ENCODE data around the gene PARP6. TPM values are rescaled to one million over a fixed set of nuclear protein-coding genes. Genes with fewer than 3 reads are reported as not detected.
A peak's percentile ranks its signal among the peaks of the same experiment; 100 is the strongest.

The PARP6 gene
- total RNA-seq, 3 donors from 2014 or later (not counting 1 experiment from before 2014, with no cell fraction given) = 132 to 135 (median 132) TPM

DNA sequence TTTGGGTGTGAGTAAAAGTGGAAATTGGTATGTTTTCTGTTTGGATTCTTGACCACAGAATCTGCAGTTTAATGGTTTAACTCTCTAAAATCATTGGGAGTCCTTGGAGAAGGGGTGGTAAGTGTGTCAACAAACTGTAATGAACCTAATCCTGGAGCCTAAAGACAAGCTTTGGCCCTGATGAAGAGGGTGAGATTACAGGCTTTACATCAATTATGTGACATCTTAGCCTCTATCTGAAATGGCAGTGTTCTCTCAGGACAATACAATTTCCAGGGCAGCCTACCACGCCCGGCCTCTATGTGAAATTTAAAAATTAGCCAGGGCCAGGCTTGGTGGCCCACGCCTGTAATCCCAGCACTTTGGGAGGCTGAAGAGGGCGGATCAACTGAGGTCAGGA, 37.1 kb downstream of the PARP6 start:
- Histone ChIP-seq H3K4me3 (ENCODE audit: low read length) (no peak overlapping the region), H3K27ac (ENCODE audit: low read length) (no peak overlapping the region), H3K9me3 (ENCODE audit: control insufficient read depth, insufficient read depth, low read length) (no peaks in the 10 kb centered on the region), H3K4me1 (ENCODE audit: control insufficient read depth, insufficient read depth, low read length) (peaks cover 23% of the 10 kb centered on the region), H3K36me3 (ENCODE audit: control insufficient read depth, insufficient read depth, low read length) (peaks cover under 1% of the 10 kb centered on the region), H3K27me3 (ENCODE audit: control insufficient read depth, insufficient read depth, low read length) (no peaks in the 10 kb centered on the region)
- H3K27me3 Mint-ChIP-seq (ENCODE audit: low read depth in 2 of 2) = no peaks in the 10 kb centered on the region
- no peaks in the 10 kb centered on the region for H3K36me3 Mint-ChIP-seq
- ATAC-seq (no peak), DNase-seq (no peak)
- intact Hi-C loops (cut with micrococcal nuclease) = loop anchor here (10.0 kb wide), 1 partner anchor 240 kb away; the partner anchor contains the start of gene ARIH1
- no peak overlapping the region for H3K4me3 Mint-ChIP-seq
- H3K9me3 Mint-ChIP-seq = no peaks in the 10 kb centered on the region
- no peak overlapping the region for H3K27ac Mint-ChIP-seq
- H3K4me1 Mint-ChIP-seq = peaks cover 23 to 36% of the 10 kb centered on the region in 2 donors
- no peak for TF ChIP-seq CTCF (IDR thresholded peaks at IDR 0.05)
- WGBS (ENCODE audit: insufficient coverage) = 97% methylated on average over 4 of the region's 4 CpGs

DNA sequence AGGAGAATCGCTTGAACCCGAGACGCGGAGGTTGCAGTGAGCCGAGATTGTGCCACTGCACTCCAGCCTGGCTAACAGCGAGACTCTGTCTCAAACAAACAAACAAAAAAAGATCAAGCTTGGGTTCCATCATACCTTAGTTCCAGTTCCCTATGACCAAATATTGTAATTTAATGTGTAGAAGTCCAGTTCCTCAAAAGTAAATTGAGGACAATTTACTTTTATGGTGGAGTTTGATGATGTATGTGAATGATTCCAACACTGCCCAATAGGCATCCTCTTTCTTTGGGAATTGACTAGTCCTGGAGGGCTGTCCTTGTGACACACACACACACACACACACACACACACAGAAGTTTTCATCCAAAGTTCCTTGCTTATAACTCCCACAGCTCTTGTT, 38.6 kb downstream of the PARP6 start:
- H3K27ac Mint-ChIP-seq = no peak overlapping the region
- no peaks in the 10 kb centered on the region for H3K36me3 ChIP-seq (ENCODE audit: control insufficient read depth, insufficient read depth, low read length)
- WGBS (ENCODE audit: insufficient coverage) = over 99% methylated on average over 6 of the region's 6 CpGs
- ATAC-seq (no peak), DNase-seq (no peak)
- TF ChIP-seq CTCF (IDR thresholded peaks at IDR 0.05) = no peak
- no peak overlapping the region for H3K27ac ChIP-seq (ENCODE audit: low read length)
- H3K4me1 ChIP-seq (ENCODE audit: control insufficient read depth, insufficient read depth, low read length) = peaks cover 33% of the 10 kb centered on the region
- intact Hi-C loops (cut with micrococcal nuclease) = loop anchor here (10.0 kb wide), 1 partner anchor 241 kb away; the partner anchor contains the start of gene ARIH1
- no peaks in the 10 kb centered on the region for H3K9me3 Mint-ChIP-seq
- peaks cover 33 to 47% of the 10 kb centered on the region in 2 donors for H3K4me1 Mint-ChIP-seq
- H3K9me3 ChIP-seq (ENCODE audit: control insufficient read depth, insufficient read depth, low read length) = no peaks in the 10 kb centered on the region
- H3K36me3 Mint-ChIP-seq = no peaks in the 10 kb centered on the region
- H3K4me3 ChIP-seq (ENCODE audit: low read length) = no peak overlapping the region
- H3K27me3 ChIP-seq (ENCODE audit: control insufficient read depth, insufficient read depth, low read length) = no peaks in the 10 kb centered on the region
- H3K27me3 Mint-ChIP-seq (ENCODE audit: low read depth in 2 of 2) = no peaks in the 10 kb centered on the region
- no peak overlapping the region for H3K4me3 Mint-ChIP-seq

GRCh38 chr15:72231833-72232478, 40.4 kb downstream of the PARP6 start:
- ATAC-seq = no peak
- peaks cover 37 to 54% of the 10 kb centered on the region in 2 donors for H3K4me1 Mint-ChIP-seq
- intact Hi-C loops (cut with micrococcal nuclease) = loop anchor here (10.0 kb wide), 1 partner anchor 243 kb away; the partner anchor contains the start of gene ARIH1
- WGBS (ENCODE audit: insufficient coverage) = 4% methylated on average over 16 of the region's 16 CpGs
- H3K27ac ChIP-seq (ENCODE audit: low read length) = peak overlapping the region; percentile 67
- no peaks in the 10 kb centered on the region for H3K36me3 ChIP-seq (ENCODE audit: control insufficient read depth, insufficient read depth, low read length)
- peaks cover 45% of the 10 kb centered on the region for H3K4me1 ChIP-seq (ENCODE audit: control insufficient read depth, insufficient read depth, low read length)
- no peaks in the 10 kb centered on the region for H3K27me3 ChIP-seq (ENCODE audit: control insufficient read depth, insufficient read depth, low read length)
- no peaks in the 10 kb centered on the region for H3K9me3 Mint-ChIP-seq
- no peaks in the 10 kb centered on the region for H3K9me3 ChIP-seq (ENCODE audit: control insufficient read depth, insufficient read depth, low read length)
- H3K27ac Mint-ChIP-seq = peak overlapping the region; percentile 81 to 94
- H3K36me3 Mint-ChIP-seq = no peaks in the 10 kb centered on the region
- H3K4me3 ChIP-seq (ENCODE audit: low read length) = peak overlapping the region; percentile 92
- H3K27me3 Mint-ChIP-seq (ENCODE audit: low read depth in 2 of 2) = no peaks in the 10 kb centered on the region
- peak overlapping the region; percentile 98 for H3K4me3 Mint-ChIP-seq
- peak in 1 of 2 donors; percentile 82 for DNase-seq
- no peak for TF ChIP-seq CTCF (IDR thresholded peaks at IDR 0.05)
